ENCODE measurements around the gene PGM5.

The PGM5 gene

GRCh38 chr9:68532131-68532530 is 175.7 kb downstream of the PGM5 start:
- DNase-seq (ENCODE audit: low read depth in 4 of 4, low spot score in 1 of 4) = no peak

- no peak for DNase-seq (ENCODE audit: low read depth in 4 of 4, low spot score in 1 of 4)
These were observed 177.3 kb downstream of the PGM5 start for GRCh38 chr9:68533678-68534077.

- DNase-seq (ENCODE audit: low read depth in 4 of 4, low spot score in 1 of 4) = no peak
These were observed 180.6 kb downstream of the PGM5 start for GRCh38 chr9:68536876-68537615.

GRCh38 chr9:68537616-68537880 is 181.1 kb downstream of the PGM5 start:
- no peak for DNase-seq (ENCODE audit: low read depth in 4 of 4, low spot score in 1 of 4)

- DNase-seq (ENCODE audit: low read depth in 4 of 4, low spot score in 1 of 4) = no peak
These were observed 181.8 kb downstream of the PGM5 start for GRCh38 chr9:68538200-68538599.

- no peak for DNase-seq (ENCODE audit: low read depth in 4 of 4, low spot score in 1 of 4)
These were observed 184.5 kb downstream of the PGM5 start, which contains the start of gene TMEM252 for GRCh38 chr9:68540712-68541535. Gene TMEM252, minus strand, starts transcription at chr9:68540883. Its CDS starts 69 bp downstream, at chr9:68540814.

GRCh38 chr9:68541568-68541967 is 185.2 kb downstream of the PGM5 start:
- DNase-seq (ENCODE audit: low read depth in 4 of 4, low spot score in 1 of 4) = no peak

- no peak for DNase-seq (ENCODE audit: low read depth in 4 of 4, low spot score in 1 of 4)
These were observed 188.8 kb downstream of the PGM5 start for GRCh38 chr9:68545033-68545705.

- no peak for DNase-seq (ENCODE audit: low read depth in 4 of 4, low spot score in 1 of 4)
These were observed 190.4 kb downstream of the PGM5 start for GRCh38 chr9:68546596-68547390.

GRCh38 chr9:68547417-68547816 is 191.0 kb downstream of the PGM5 start:
- DNase-seq (ENCODE audit: low read depth in 4 of 4, low spot score in 1 of 4) = no peak

- no peak for DNase-seq (ENCODE audit: low read depth in 4 of 4, low spot score in 1 of 4)
These were observed 191.8 kb downstream of the PGM5 start for GRCh38 chr9:68548241-68548640.

GRCh38 chr9:68551191-68551590 is 194.8 kb downstream of the PGM5 start:
- DNase-seq (ENCODE audit: low read depth in 4 of 4, low spot score in 1 of 4) = no peak

- no peak for DNase-seq (ENCODE audit: low read depth in 4 of 4, low spot score in 1 of 4)
These were observed 196.5 kb downstream of the PGM5 start for GRCh38 chr9:68552700-68553476.

GRCh38 chr9:68555437-68556150 is 199.2 kb downstream of the PGM5 start:
- no peak for DNase-seq (ENCODE audit: low read depth in 4 of 4, low spot score in 1 of 4)

GRCh38 chr9:68558545-68558944 is 202.1 kb downstream of the PGM5 start:
- no peak for DNase-seq (ENCODE audit: low read depth in 4 of 4, low spot score in 1 of 4)

GRCh38 chr9:68560071-68560844 is 203.8 kb downstream of the PGM5 start:
- peak in 3 of 4 experiments; percentile 40 to 50 (median 41) for DNase-seq (ENCODE audit: low read depth in 4 of 4, low spot score in 1 of 4)

- no peak for DNase-seq (ENCODE audit: low read depth in 4 of 4, low spot score in 1 of 4)
These were observed 206.1 kb downstream of the PGM5 start for GRCh38 chr9:68562461-68562860.

GRCh38 chr9:68567565-68567964 is 211.2 kb downstream of the PGM5 start:
- DNase-seq (ENCODE audit: low read depth in 4 of 4, low spot score in 1 of 4) = no peak

GRCh38 chr9:68574150-68574549 is 217.7 kb downstream of the PGM5 start:
- DNase-seq (ENCODE audit: low read depth in 4 of 4, low spot score in 1 of 4) = no peak

All from stimulated activated CD4-positive, alpha-beta T cell treated with anti-CD3 and anti-CD28 coated beads, Interleukin-1b, Interleukin-23, amount 100 ng/mL, for 24 hours (primary cell).